ENCODE results near the gene DRD1.

The DRD1 gene

DNA sequence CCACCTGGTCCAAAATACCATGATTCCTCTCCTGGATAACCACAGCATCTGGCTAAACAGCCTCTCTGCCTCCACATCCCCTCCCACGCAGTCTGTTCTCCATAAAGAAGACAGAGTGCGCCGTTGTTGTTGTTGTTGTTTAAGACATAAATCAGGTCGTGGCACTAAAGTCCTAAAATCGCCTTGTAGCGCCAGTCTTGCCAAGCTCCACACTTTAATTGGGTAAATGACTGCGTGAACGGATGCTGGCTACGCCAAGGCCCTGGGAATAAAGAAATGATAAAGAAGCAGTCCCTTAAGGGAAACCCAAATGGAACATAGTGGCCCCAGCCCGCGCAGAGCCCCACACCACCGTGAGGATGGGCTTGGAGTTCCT is 34.0 kb upstream of the DRD1 start:
- TF ChIP-seq, protein P1, sequence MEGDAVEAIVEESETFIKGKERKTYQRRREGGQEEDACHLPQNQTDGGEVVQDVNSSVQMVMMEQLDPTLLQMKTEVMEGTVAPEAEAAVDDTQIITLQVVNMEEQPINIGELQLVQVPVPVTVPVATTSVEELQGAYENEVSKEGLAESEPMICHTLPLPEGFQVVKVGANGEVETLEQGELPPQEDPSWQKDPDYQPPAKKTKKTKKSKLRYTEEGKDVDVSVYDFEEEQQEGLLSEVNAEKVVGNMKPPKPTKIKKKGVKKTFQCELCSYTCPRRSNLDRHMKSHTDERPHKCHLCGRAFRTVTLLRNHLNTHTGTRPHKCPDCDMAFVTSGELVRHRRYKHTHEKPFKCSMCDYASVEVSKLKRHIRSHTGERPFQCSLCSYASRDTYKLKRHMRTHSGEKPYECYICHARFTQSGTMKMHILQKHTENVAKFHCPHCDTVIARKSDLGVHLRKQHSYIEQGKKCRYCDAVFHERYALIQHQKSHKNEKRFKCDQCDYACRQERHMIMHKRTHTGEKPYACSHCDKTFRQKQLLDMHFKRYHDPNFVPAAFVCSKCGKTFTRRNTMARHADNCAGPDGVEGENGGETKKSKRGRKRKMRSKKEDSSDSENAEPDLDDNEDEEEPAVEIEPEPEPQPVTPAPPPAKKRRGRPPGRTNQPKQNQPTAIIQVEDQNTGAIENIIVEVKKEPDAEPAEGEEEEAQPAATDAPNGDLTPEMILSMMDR (conservative IDR thresholded peaks at IDR 0.05; ENCODE audit: low read depth, low read length), result no peak
- DNase-seq (ENCODE audit: low read depth), result no peak
- H3K4me3 ChIP-seq (ENCODE audit: low read depth, low read length), result peak overlapping the region; percentile 89

- H3K4me3 ChIP-seq (ENCODE audit: low read depth, low read length), result no peak overlapping the region
- TF ChIP-seq, protein P1 (conservative IDR thresholded peaks at IDR 0.05; ENCODE audit: low read depth, low read length), result no peak
- no peak for DNase-seq (ENCODE audit: low read depth)
Observed at GRCh38 chr5:175477440-175477839, 33.5 kb upstream of the DRD1 start.

- DNase-seq (ENCODE audit: low read depth), result no peak
- H3K4me3 ChIP-seq (ENCODE audit: low read depth, low read length), result no peak overlapping the region
- TF ChIP-seq, protein P1 (conservative IDR thresholded peaks at IDR 0.05; ENCODE audit: low read depth, low read length), result no peak
Observed at GRCh38 chr5:175475248-175475647, 31.3 kb upstream of the DRD1 start.

GRCh38 chr5:175472378-175472777 is 28.4 kb upstream of the DRD1 start:
- no peak for DNase-seq (ENCODE audit: low read depth)
- TF ChIP-seq, protein P1 (conservative IDR thresholded peaks at IDR 0.05; ENCODE audit: low read depth, low read length), result no peak
- H3K4me3 ChIP-seq (ENCODE audit: low read depth, low read length), result no peak overlapping the region

DNA sequence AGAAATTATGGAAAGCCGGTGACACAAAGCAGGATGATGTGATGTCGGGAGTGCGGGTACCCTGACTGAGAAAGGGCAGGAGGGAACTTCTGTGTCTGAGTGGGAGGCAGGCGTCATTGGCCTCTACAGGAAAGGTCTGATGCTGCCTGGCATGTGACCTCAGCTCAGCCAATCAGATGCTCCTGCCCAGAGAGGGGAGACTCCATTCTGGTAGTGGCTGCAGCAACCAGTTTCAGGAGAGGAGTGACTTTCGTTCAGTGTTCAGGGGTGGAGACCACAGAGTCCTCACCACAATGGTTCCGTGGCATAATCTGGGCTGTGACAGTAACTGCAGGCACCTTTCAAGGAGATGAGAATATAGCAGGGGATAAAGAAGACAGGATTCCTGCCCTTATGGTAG is 27.6 kb upstream of the DRD1 start:
- TF ChIP-seq, protein P1 (conservative IDR thresholded peaks at IDR 0.05; ENCODE audit: low read depth, low read length), result no peak
- no peak overlapping the region for H3K4me3 ChIP-seq (ENCODE audit: low read depth, low read length)
- no peak for DNase-seq (ENCODE audit: low read depth)

DNA sequence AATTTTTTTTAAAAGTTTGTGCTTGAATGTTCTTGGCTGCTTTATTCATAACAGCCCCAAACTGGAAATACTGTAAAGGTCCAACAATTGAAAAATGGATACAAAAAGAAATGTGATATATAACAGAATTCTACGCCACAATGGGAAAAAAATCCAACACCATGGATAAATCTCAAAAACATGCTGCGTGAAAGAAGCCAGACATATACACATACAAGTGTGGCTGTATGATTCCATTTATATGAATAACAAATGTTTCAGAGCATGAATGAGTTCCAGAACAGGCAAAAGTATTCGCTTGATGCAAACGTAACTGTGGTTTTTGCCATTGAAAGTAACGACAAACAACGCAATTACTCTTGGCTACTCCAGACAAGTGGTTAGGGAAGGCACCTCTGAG is 27.2 kb upstream of the DRD1 start:
- TF ChIP-seq, protein P1 (conservative IDR thresholded peaks at IDR 0.05; ENCODE audit: low read depth, low read length), result no peak
- H3K4me3 ChIP-seq (ENCODE audit: low read depth, low read length), result no peak overlapping the region
- DNase-seq (ENCODE audit: low read depth), result no peak

- TF ChIP-seq, protein P1 (conservative IDR thresholded peaks at IDR 0.05; ENCODE audit: low read depth, low read length), result no peak
Observed at GRCh38 chr5:175470781-175471180, 26.8 kb upstream of the DRD1 start.

More at GRCh38 chr5:175470781-175471180, 26.8 kb upstream of the DRD1 start:
- no peak overlapping the region for H3K4me3 ChIP-seq (ENCODE audit: low read depth, low read length)
- DNase-seq (ENCODE audit: low read depth), result no peak

Data from choroid plexus epithelial cell (primary cell).